ENCODE measurements around the gene LATS1.

- no peak for TF ChIP-seq CTCF (IDR thresholded peaks at IDR 0.05)
- TF ChIP-seq POLR2A (IDR thresholded peaks at IDR 0.05): no peak
Measured at GRCh38 chr6:149615805-149616204, 102.1 kb downstream of the LATS1 start.

Data from testis (tissue), 2 donors.